ENCODE results near the gene KIF3A. TPM values are rescaled to one million over a fixed set of nuclear protein-coding genes. Genes with fewer than 3 reads are reported as not detected.

Gene KIF3A
- total RNA-seq, 1 experiment from 2014 or later, result 3.1 TPM

DNA sequence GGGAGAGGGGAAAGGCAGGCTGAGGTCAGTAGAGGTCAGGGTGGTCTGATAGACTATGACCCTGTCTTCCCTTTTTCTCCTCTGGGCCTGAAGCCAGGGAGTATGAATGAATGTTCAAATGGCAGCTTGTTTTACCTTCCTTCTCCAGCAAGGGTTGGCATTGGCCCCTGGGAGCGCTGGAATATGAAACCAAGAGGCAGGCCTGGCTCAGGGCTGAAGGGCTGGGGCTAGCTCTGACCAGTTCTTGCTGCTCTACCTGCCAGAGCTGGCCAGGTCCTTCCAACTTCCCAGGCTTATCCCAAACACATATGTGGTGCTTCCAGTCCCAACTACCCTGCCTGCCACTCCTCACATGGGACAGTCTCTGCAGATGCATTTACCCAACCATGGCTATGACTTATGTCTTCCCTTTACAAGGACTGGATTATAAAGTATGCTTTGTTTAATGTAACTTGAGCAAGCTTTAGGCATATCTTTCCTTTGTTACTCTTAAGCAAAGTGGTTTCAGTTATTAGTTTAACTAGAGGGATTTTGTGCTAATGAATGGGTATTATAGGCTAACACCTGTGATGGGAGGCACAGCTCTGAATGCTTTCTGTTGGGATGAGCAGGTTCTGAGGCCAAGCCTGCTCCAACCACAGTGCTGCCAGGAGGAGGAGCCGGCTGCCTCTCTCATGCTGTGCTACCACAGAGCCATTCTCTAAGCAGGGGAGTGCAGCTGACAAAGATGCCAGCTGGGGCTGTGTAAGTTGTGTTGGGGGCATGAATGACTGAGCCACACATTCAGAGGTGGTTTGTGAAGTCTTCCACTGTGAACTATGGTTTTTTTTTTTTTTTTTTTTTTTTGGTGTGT is 16.0 kb upstream of the KIF3A start:
- DNase-seq (ENCODE audit: low spot score), result peak; percentile 45

DNA sequence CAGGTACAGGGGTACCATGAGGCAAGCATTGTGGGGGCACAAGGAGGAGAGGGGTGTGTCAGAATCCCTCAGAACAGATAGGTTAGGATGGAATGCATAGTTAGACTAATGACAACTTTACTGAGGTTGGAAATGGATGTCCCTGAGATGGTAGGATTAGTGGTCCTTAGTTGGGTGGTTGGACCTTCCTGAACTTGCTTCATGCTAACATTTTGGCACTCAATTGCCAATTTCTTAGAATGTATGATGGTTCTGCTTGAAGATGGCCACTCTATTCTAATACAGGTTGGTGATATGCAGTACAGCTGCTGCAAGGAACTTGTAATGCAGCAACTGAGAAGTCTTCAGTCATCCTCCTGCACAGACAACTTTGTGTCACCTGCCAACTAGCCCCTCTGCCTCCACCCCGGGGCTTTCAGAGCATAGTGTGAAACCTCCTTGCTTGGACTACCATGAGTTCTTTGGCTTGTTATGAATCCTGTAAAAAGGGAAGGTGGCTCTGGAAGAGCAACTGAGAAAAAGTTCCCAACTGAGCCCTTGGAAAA is 15.3 kb upstream of the KIF3A start:
- no peak for DNase-seq (ENCODE audit: low spot score)

DNA sequence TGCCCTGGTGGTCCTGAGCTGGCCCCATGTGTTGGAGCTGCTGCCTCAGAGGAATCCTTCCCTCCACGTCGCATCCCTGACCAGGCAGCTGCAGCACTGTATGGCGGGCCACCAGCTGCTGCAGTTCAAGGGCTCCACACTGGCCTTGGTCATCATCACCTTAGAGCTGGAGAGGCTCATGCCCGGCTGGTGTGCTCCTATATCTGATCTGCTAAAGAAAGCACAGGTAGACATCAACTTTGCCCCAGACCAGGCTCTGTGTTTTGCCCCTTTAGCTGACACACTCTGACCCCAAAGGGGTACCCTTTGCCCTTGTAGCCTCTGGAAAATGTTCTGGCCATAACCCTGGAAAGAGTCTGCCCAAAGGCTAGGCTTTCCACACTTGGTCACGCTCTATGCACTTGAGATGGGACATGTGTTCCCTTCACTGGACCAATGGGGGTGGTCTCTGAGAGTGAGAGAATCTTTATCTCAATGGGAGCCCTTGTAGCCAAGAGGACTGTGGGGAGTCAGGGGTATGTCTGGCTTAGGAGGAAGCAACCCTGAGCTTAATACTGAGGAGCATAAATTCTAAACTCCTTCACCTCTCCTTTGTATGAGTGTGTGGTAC is 14.7 kb upstream of the KIF3A start:
- DNase-seq (ENCODE audit: low spot score), result no peak

DNA sequence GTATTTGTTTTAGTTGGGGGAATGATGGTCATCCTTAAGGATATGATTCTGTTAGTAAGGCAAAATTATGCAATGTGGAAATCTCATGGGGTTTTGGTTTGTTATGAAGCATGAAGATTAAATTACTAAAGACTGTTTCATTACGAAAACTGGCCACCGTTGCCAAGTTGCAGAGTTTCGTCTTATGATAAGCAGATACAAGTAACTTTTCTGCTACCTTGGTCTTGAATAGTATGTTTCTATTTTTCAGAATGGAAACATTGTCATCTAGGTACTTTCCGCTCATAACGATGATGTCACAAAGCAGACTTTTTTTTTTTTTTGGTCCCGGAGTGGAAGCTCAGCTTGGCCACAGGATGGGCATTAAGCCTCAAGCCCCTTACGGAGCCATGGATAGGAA is 14.1 kb upstream of the KIF3A start:
- no peak for DNase-seq (ENCODE audit: low spot score)

DNA sequence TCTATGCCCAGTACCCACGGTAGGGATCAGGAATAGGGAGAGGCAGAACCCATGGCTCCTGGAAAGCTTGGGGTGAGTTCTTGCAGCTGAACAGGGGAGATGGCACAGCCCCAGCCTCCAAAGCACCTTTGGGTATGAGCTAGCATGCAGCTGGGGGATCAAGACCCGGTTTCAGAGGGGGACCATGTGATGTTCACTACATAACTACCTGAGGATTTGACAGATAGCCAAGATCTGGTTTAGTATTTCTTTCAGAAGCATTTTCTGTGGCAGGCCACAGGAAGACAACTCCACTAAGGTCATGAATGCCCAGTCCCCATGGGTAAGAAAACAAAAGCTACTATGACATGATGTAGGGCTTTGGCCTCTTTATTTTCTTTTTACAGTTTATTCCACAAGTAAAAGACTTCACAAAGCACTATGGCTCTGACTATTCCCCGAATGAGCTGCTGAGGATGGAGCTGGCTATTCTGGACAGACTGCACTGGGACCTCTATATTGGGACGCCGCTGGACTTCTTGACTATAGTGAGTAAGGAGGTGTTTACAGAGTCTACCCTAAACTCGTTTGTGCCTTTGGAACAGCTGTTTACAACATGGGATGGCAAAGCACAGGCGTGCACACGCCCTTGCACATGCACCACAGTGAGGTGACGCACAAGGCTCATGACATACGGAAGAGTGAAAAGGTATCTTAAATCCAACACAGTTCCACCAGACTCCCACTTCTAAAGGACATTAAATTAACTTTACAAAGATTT is 13.3 kb upstream of the KIF3A start:
- no peak for DNase-seq (ENCODE audit: low spot score)

DNA sequence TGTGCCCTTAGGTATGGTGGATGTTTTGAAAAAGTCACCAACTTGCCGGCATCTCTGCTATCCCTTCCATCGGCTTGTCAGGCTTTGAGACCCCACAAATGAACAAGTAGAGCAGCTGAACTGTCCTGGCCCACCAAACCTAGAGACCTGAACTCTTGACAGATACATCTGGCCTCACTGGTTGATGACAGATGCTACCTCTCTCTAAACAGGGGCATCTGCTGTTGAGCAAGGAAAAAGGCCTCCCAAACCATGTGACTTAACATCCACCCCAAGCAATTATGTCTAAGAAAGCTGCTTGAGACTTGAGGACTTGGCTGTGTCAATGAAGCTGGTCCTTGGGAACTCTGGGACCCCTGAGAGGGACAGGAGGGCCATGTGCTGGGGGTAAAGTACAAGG is 12.2 kb upstream of the KIF3A start:
- DNase-seq (ENCODE audit: low spot score), result no peak

DNA sequence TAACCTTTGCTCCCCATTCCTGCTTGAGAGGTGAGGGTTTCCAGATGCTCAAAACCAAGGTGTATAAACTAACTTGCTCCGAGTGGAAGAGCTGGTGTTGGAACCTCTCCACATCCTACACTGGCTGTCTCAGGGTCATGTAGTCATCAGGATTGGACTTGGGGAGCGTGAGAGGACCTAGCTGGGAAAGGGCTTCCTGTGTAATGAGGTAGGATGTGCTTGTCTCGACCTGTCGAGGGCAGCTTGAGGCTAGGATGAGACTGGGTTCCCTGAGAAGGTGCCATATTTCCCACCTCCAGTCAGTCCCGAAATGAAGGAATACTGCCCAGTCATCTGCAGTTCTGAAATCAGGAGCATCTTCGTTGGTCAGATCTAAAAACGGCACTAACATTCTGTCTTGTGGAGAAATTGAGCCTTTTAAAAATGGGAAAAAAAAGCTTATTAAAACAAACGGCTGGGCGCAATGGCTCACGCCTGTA is 11.2 kb upstream of the KIF3A start:
- no peak for DNase-seq (ENCODE audit: low spot score)

DNA sequence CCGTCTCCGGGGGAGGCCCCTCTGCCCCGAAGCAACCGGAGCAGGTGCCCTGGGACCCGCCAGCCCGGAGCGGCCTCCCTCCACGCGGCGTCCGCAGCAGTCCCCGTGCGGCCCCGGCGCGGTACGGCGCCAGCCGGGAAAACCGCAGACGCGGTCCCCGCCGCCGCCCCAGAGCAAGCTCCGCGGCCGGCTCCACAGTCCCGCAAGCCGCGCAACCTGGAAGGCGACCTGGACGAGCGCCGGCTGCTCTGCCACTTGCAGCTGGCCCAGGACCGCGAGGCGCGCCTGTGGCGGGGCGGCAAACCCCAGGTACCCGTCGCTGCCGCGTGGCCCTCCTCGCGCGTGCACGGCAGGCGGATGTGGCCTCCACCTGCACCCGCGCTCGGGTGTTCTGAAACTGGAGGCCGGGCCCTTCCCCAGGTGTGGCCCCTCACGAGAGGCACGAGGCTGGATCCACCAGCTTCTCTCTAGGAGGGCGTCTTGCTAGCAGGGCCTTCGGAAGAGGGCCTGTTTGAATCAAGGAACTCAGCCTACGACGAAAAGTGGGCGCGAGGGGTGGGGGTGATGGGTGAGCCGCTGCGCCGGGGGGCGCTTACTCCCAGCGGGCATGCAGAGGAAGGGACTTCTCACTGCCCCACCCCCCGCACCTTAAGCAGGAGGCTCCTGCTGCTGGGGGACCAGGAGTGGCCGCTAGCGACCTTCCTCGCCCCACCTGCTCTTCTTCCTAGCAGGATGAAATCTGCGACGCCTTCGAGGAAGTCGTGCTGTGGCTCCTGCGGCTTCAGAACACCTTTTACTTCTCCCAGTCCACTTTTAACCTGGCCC is 10.5 kb upstream of the KIF3A start:
- no peak for DNase-seq (ENCODE audit: low spot score)

DNA sequence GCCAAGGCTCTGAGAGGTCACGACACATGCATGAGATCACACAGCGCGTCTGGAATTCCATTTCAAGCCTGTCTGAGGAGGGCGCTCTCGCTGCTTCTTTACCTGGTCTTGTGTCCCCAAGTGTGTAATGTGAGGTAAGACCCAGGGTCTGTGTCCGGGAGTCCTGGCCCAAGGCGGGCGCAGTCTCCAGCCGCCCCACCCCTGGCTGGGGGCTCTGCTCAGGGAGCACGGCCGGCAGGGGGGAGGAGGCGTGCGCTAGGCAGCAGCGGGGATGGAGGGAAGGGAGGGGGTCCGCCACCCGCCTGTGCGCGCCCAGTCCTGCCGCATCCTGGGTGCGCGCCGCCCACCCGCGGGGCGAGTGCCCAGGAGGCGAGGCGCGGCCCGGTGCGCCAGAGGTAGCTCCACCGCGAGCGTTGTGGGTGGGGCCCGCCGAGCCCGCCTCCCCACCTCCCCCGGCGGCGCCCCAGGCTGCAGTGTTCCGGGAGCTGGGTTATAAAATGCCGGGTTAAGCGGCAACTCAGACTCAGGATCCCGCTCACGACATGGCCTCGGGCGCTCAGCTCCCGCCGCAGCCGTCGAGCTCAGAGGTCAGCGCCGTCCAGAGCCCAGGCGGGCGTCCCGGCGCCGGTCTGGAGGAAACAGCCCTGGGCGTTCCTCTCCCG is 9.7 kb upstream of the KIF3A start, which contains the start of gene CCNI2:
Gene CCNI2, plus strand, starts transcription at position 473 of the 662 bp plus-strand sequence. Its CDS starts 70 bp downstream, at position 543.
- peak; percentile 80 for DNase-seq (ENCODE audit: low spot score)

DNA sequence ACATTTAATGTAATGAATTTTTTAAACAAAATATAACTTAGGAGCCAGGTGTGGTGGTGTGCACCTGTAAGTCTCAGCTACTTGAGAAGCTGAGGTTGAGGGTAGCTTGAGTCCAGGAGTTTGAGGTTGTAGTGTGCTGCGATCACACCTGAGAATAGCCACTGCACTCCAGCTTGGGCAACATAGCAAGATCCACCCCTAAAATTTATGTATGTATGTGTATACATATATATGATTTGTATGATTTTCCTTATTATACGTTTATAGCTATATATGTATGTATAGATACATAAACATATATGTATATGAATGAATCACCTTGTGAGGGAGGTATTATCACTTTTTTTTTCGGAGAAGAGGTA is 9.2 kb upstream of the KIF3A start:
- DNase-seq (ENCODE audit: low spot score), result no peak

DNA sequence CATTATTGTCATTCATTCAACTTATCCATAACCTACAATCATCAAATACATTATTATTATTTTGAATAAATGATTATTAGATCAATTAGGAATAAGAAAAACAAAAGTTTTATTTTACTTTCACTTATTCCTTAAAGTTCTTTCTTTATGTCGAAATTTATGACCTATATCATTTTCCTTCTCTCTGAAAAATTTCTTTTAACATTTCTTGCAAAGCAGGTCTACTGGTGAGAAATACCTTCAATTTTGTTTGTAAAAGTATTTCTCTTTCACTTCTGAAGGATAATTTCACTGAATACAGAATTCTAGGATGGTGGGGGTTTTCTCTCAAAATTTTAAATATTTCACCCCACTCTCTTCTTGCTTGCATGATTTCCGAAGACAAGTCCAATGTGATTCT is 7.3 kb upstream of the KIF3A start:
- DNase-seq (ENCODE audit: low spot score), result no peak

DNA sequence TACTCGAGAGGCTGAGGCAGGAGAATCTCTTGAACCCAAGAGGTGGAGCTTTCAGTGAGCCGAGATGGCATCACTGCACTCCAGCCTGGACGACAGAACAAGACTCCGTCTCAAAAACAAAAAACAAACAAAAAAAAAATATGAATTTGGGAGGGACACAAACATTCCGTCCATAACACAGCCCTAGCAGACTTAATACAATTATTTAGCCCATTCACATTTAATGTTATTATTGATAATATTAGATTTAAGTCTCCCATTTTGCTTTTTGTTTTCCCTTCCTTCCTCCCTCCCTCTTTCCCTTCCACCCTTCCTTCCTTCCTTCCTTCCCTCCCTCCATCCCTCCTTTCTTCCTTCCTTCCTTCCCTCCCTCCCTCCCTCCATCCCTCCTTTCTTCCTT is 5.3 kb upstream of the KIF3A start:
- DNase-seq (ENCODE audit: low spot score), result no peak

DNA sequence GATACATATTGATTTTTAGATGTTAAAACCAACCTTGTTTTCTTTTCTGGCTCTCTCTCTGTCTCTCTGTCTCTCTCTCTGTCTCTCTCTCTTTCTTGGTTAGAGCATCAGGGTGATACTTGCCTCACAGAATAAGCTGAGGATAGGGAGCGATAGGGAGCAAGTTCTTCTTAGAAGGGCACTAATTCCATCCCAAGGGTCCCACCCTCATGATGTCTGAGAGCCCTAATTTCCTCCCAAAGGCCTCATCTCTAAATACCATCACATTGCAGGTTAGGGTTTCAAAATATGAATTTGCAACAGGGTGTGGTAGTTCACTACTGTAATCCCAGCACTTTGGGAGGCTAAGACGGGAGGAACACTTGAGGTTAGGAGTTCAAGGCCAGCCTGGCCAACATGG is 4.8 kb upstream of the KIF3A start:
- DNase-seq (ENCODE audit: low spot score), result no peak

DNA sequence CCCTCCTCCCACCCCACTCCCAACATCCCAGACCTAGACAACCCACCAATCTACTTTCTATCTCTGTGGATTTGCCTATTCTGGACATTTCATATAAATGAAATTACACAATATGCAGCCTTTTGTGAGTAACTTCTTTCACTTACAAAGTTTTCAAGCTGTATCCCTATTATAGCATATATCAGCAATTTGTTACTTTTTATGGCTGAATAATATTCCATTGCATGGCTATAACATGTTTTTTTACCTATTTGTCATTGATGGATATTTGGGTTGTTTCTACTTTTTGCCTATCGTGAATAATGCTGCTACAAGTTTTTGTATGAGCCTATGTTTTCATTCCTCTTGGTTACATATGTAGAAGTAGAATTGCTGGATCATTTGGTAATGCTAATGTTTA is 1.9 kb upstream of the KIF3A start:
- no peak for DNase-seq (ENCODE audit: low spot score)

DNA sequence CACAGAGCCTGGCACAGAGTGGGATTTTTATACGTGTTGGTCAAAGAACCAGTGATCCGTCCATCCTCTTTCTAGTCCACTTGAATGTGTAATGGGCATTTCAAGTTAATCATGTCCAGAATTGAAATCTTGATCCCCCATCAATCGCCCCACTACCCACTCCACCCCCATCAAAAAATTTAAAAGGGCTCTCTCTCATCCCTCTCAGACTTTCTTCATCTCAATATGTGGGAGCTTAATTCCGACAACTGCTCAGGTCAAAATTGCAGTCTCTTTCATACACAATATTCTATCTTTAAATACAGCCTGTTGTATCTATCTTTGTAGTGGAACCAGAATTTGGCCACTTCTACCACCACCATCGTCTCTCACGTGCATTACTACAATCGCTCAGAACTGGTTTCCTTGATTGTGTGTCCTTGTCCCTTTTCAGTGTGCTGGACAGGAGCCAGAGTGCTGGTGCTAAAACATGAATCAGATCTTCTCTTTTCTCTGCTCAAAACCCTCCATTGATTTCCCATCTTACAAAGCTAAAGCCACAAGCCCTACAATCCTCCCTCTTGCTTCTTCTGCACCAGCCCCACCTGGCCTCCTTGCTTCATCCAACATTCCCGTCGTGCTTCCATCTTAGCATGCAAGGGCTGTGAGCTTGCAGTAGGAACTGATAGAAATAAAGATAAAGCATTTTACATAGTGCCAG is 786 bp upstream of the KIF3A start:
- no peak for DNase-seq (ENCODE audit: low spot score)

DNA sequence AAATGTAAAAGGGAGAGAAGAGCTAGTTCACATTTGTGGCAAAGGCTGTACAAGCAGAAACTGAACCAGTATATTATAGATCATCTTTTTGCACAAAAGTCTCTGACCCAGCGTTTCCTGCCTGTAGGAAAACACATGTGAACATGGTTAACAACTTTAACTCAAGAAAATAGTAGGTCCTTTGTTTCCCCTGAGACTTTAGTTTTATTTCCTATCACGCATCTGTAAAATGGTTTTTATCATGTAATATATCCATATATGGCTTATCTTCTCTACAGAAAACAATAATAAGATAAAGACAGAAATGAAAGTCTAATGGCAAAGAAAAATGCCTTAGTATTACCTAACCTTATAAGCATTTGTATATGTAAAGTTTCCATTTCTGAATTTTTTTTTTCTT is 2.7 kb downstream of the KIF3A start:
- DNase-seq (ENCODE audit: low spot score), result no peak

DNA sequence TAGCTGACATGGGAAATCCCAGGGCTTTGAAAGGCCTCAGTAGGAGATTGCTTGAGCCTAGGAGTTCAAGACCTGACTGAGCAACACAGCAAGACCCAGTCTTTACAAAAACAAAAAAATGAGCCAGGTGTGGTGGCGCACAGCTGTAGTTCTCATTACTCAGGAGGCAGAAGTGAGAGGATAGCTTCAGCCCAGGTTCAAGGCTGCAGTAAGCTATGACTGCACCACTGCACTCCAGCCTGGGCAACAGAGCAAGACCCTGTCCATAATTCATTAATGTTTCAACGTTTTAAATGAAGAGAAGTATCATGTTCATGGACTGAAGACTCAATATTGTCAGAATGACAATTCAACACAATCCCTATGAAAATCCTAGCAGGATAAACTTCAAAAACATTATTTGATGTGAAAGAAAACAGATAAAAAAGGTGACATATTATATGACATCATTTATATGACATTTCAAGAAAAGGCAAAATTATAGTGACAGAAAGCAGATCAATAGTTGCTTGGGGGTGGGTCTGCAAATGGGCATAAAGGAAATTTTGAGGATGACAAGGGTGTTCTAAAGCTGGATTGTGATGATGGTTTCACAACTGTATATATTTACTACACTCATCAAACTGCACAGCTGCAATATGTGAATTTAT is 3.7 kb downstream of the KIF3A start:
- DNase-seq (ENCODE audit: low spot score), result no peak

DNA sequence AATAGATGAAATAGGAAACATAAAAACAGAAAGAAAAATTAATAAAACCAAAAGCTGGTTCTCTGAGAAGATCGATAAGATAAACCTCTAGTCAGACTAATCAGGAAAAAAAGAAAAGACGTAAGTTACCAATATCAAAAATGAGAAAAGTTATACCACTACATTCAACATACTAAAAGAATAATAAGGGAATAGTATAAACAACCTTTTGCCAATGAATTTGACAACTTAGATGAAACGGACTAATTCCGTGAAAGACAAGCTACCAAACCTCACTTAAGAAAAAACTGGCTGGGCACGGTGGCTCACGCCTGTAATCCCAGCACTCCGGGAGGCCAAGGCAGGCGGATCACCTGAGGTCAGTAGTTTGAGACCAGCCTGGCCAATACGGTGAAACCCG is 7.5 kb downstream of the KIF3A start:
- no peak for DNase-seq (ENCODE audit: low spot score)

DNA sequence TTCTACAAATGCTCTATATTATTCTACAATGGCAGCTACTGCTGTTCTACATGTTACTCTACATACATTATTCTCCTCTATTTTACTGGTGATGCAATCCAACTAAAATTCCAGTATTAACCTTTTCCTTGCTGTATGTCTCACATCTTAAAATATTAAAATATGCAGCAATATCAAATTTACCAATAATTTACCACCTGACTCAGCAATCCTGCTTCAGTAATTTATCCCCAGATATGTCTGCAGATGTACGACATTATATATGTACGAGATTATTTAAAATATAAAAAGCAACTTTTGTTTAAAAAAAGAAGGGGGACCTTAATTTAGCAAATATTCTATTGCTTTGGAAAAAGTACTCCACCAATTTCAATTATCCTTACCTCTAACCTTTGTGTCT is 11.6 kb downstream of the KIF3A start:
- DNase-seq (ENCODE audit: low spot score), result no peak

Measured in HT-29 (cell line).